Smooth muscle cell (in vitro differentiated cells): Measurements from ENCODE around the gene FAM47A. TPM values are rescaled to one million over a fixed set of nuclear protein-coding genes. Genes with fewer than 3 reads are reported as not detected.

Source experiments
- DNase-seq: peaks from one replicate; lab custom pipeline; 2025; ENCODE audit not compliant: unreplicated experiment; lab: John Stamatoyannopoulos, UW
- H2AFZ ChIP-seq: fragments of 200-600 bp; sonication (generic); 2 replicates; pipeline ENCODE4 v1.6.0; 2016; ENCODE audit warnings: antibody characterized with exemption, low read depth, mild to moderate bottlenecking
- H3F3A ChIP-seq: fragments of 200-600 bp; sonication (generic); 2 replicates; pipeline ENCODE4 v1.6.0; 2017; ENCODE audit warnings: antibody characterized with exemption, low read depth
- H3K27ac ChIP-seq: fragments of 200-600 bp; sonication (generic); 2 replicates; pipeline ENCODE4 v1.5.1; 2016; ENCODE audit warnings: low read depth, mild to moderate bottlenecking
- H3K27me3 ChIP-seq: fragments of 200-600 bp; sonication (generic); 2 replicates; pipeline ENCODE4 v1.6.1; 2016; ENCODE audit warnings: low read depth, mild to moderate bottlenecking
- H3K36me3 ChIP-seq: fragments of 200-600 bp; sonication (generic); 2 replicates; pipeline ENCODE4 v1.5.1; 2016; ENCODE audit warnings: low read depth
- H3K4me1 ChIP-seq: fragments of 200-600 bp; sonication (generic); 2 replicates; pipeline ENCODE4 v1.5.1; 2016; ENCODE audit warnings: low read depth
- H3K4me2 ChIP-seq: fragments of 200-600 bp; sonication (generic); 2 replicates; pipeline ENCODE4 v1.6.0; 2016; ENCODE audit warnings: mild to moderate bottlenecking
- H3K4me3 ChIP-seq: fragments of 200-600 bp; sonication (generic); 2 replicates; pipeline ENCODE4 v1.5.1; 2016; ENCODE audit warnings: mild to moderate bottlenecking
- H3K79me2 ChIP-seq: fragments of 200-600 bp; sonication (generic); 2 replicates; pipeline ENCODE4 v1.6.0; 2016; ENCODE audit warnings: low read depth, mild to moderate bottlenecking
- H3K9ac ChIP-seq: fragments of 200-600 bp; sonication (generic); 2 replicates; pipeline ENCODE4 v1.6.0; 2016; ENCODE audit warnings: low read depth
- H3K9me3 ChIP-seq: fragments of 200-600 bp; sonication (generic); replicated peaks from 2 replicates; pipeline ENCODE4 v1.5.1; 2016; ENCODE audit warnings: low read depth
- H4K20me1 ChIP-seq: fragments of 200-600 bp; sonication (generic); 2 replicates; pipeline ENCODE4 v1.6.0; 2016; ENCODE audit warnings: low read depth
- CTCF ChIP-seq: fragments of 200-600 bp; sonication (generic); IDR thresholded peaks from 2 replicates; pipeline ENCODE4 v1.5.1; 2017; ENCODE audit warnings: borderline replicate concordance, mild to moderate bottlenecking, antibody characterized with exemption; ENCODE audit not compliant: insufficient read depth, poor library complexity, severe bottlenecking
- WGBS: methylation state at CpG from one replicate; pipeline ENCODE4 v1.1.7; 2016; ENCODE audit warnings: low lambda C conversion rate; 5-methylcytosine and 5-hydroxymethylcytosine counted together
- polyA plus RNA-seq: library from polyadenylated mRNA; unstranded; fragments of >200 nt; fragmentation: Nextera tagmentation; extraction: Ambion mirVana; gene quantifications from 2 replicates; pipeline ENCODE4 v1.2.1, GENCODE V29; 2016
- total RNA-seq: library from RNA; depleted of rRNA; stranded (reverse); fragments of >200 nt; gene quantifications from 2 replicates; pipeline ENCODE4 v1.2.3, GENCODE V29; 2014

FAM47A gene
- total RNA-seq (not detected in 2 replicates), polyA plus RNA-seq (not detected in 2 replicates)

- no peak within 1 kb of the TSS for H3K9ac ChIP-seq
- WGBS: 94% methylated on average over 25 of the region's 25 CpGs
- no peak within 1 kb of the TSS for H3K4me3 ChIP-seq
- no peaks in the 10 kb centered on the region for H3K27me3 ChIP-seq
- no peaks in the 10 kb centered on the region for H3K4me1 ChIP-seq
- no peak within 1 kb of the TSS for H3K4me2 ChIP-seq
- DNase-seq: no peak
- no peaks in the 10 kb centered on the region for H4K20me1 ChIP-seq
- no peaks in the 10 kb centered on the region for H3K36me3 ChIP-seq
- H2AFZ ChIP-seq: no peak within 1 kb of the TSS
- H3F3A ChIP-seq: no peaks in the 10 kb centered on the region
- no peak within 1 kb of the TSS for H3K27ac ChIP-seq
- no peak for TF ChIP-seq CTCF
- H3K79me2 ChIP-seq: no peaks in the 10 kb centered on the region
- no peaks in the 10 kb centered on the region for H3K9me3 ChIP-seq
Measured at GRCh38 chrX:34132028-34132427, at the start of gene FAM47A. Gene FAM47A (minus strand): TSS chrX:34132314. CDS start chrX:34132278, 36 bp downstream.

- H3K27ac ChIP-seq: no peak overlapping the region
- DNase-seq: no peak
- no peak overlapping the region for H3K9ac ChIP-seq
- H3K79me2 ChIP-seq: no peaks in the 10 kb centered on the region
- H3K27me3 ChIP-seq: no peaks in the 10 kb centered on the region
- no peaks in the 10 kb centered on the region for H3K36me3 ChIP-seq
- TF ChIP-seq CTCF: no peak
- no peak overlapping the region for H3K4me2 ChIP-seq
- H2AFZ ChIP-seq: no peak overlapping the region
- no peak overlapping the region for H3K4me3 ChIP-seq
- no peaks in the 10 kb centered on the region for H4K20me1 ChIP-seq
- no peaks in the 10 kb centered on the region for H3F3A ChIP-seq
- WGBS: 93% methylated on average over 9 of the region's 9 CpGs
- no peaks in the 10 kb centered on the region for H3K4me1 ChIP-seq
- H3K9me3 ChIP-seq: no peaks in the 10 kb centered on the region
Measured at GRCh38 chrX:34147345-34147744, 15.2 kb upstream of the FAM47A start.

- no peak for TF ChIP-seq CTCF
- no peak overlapping the region for H3K4me3 ChIP-seq
- H3K9ac ChIP-seq: no peak overlapping the region
- H3K4me1 ChIP-seq: no peaks in the 10 kb centered on the region
- no peak overlapping the region for H3K27ac ChIP-seq
- no peaks in the 10 kb centered on the region for H3K27me3 ChIP-seq
- H3F3A ChIP-seq: no peaks in the 10 kb centered on the region
- H4K20me1 ChIP-seq: no peaks in the 10 kb centered on the region
- no peak overlapping the region for H3K4me2 ChIP-seq
- no peaks in the 10 kb centered on the region for H3K36me3 ChIP-seq
- no peaks in the 10 kb centered on the region for H3K9me3 ChIP-seq
- no peaks in the 10 kb centered on the region for H3K79me2 ChIP-seq
- DNase-seq: no peak
- WGBS: 94% methylated on average over 30 of the region's 30 CpGs
- no peak overlapping the region for H2AFZ ChIP-seq
Measured at GRCh38 chrX:34146906-34147305, 14.8 kb upstream of the FAM47A start.

GRCh38 chrX:34144246-34144645, 12.1 kb upstream of the FAM47A start:
- 77% methylated on average over 2 of the region's 2 CpGs for WGBS
- no peak overlapping the region for H3K27ac ChIP-seq
- no peak for DNase-seq

More at GRCh38 chrX:34144246-34144645, 12.1 kb upstream of the FAM47A start:
- Histone ChIP-seq H2AFZ (no peak overlapping the region), H3K36me3 (no peaks in the 10 kb centered on the region), H4K20me1 (no peaks in the 10 kb centered on the region), H3K9me3 (no peaks in the 10 kb centered on the region), H3K9ac (no peak overlapping the region), H3F3A (no peaks in the 10 kb centered on the region), H3K4me3 (no peak overlapping the region), H3K4me2 (no peak overlapping the region), H3K79me2 (no peaks in the 10 kb centered on the region), H3K4me1 (no peaks in the 10 kb centered on the region), H3K27me3 (no peaks in the 10 kb centered on the region)
- TF ChIP-seq CTCF: no peak
